Measurements from ENCODE around the gene ZBTB21. TPM values are rescaled to one million over a fixed set of nuclear protein-coding genes. Genes with fewer than 3 reads are reported as not detected.
"Not testable (repeated sequence)": the region's sequence is repeated elsewhere in the genome, so short reads cannot be mapped to it uniquely, and the experiment has no call there.

ZBTB21 gene
- total RNA-seq, 2 donors from 2014 or later: 17.3 to 23.1 TPM

DNA sequence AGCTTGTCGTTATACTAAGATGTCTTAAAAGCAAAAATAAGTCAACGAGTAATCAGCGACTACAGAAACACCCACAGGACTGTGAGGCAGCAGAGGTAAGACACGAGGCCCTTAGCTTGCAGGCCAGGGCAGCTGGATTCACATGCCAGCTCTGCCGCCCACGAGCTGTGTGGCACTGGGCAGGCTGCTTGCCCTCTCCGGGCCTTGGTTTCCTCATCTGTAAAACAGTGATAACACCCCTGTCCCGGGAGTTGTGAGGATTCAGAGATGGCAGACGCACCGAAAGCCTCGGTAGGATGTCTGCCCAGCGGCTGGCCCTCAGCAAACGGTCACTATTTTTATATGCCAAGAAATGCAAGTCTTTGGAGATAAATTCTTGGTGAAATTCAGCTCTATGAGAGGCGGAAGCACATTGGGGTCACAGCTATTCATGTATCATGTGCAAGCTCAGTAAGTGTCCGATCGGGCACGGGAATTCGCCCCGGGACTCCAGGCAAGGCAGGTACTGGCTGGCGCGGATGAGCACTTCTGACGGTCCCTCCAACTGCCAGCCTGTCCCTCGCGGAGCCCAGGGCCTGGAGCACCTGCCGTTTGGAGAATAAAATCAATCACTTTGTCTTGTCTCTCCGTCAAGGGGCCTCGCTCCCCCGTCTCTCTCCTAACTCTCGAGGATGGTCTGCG is 57.5 kb downstream of the ZBTB21 start:
- H3K9me3 Mint-ChIP-seq: no peaks in the 10 kb centered on the region
- Histone ChIP-seq H3K27me3 (ENCODE audit: control insufficient read depth, insufficient read depth, low read length, poor library complexity, severe bottlenecking) (peaks cover 20% of the 10 kb centered on the region), H3K9ac (ENCODE audit: extremely low read depth, low read length, poor library complexity, severe bottlenecking) (peak overlapping the region; percentile 30), H3K9me3 (ENCODE audit: control insufficient read depth, low read length) (no peaks in the 10 kb centered on the region), H3K4me1 (ENCODE audit: control insufficient read depth, insufficient read depth, low read length) (peaks cover 17% of the 10 kb centered on the region), H3K4me3 (ENCODE audit: low read length) (peak overlapping the region; percentile 81), H3K36me3 (ENCODE audit: control insufficient read depth, insufficient read depth, low read length) (no peaks in the 10 kb centered on the region), H3K27ac (ENCODE audit: low read depth, low read length) (no peak overlapping the region)
- H3K27ac Mint-ChIP-seq: no peak overlapping the region
- peak; percentile 71 for DNase-seq
- WGBS, 2 experiments (ENCODE audit: insufficient coverage in 1 of 2, insufficient read length in 1 of 2): 48 to 52% methylated on average over 27 to 30 of the region's 30 CpGs
- peaks cover 18% of the 10 kb centered on the region for H3K27me3 Mint-ChIP-seq (ENCODE audit: insufficient read depth)
- TF ChIP-seq, protein P1, sequence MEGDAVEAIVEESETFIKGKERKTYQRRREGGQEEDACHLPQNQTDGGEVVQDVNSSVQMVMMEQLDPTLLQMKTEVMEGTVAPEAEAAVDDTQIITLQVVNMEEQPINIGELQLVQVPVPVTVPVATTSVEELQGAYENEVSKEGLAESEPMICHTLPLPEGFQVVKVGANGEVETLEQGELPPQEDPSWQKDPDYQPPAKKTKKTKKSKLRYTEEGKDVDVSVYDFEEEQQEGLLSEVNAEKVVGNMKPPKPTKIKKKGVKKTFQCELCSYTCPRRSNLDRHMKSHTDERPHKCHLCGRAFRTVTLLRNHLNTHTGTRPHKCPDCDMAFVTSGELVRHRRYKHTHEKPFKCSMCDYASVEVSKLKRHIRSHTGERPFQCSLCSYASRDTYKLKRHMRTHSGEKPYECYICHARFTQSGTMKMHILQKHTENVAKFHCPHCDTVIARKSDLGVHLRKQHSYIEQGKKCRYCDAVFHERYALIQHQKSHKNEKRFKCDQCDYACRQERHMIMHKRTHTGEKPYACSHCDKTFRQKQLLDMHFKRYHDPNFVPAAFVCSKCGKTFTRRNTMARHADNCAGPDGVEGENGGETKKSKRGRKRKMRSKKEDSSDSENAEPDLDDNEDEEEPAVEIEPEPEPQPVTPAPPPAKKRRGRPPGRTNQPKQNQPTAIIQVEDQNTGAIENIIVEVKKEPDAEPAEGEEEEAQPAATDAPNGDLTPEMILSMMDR (conservative IDR thresholded peaks at IDR 0.05): no peak
- no peaks in the 10 kb centered on the region for H3K36me3 Mint-ChIP-seq (ENCODE audit: low read depth)
- H3K4me3 Mint-ChIP-seq: peak overlapping the region; percentile 66
- peaks cover 37% of the 10 kb centered on the region for H3K4me1 Mint-ChIP-seq

DNA sequence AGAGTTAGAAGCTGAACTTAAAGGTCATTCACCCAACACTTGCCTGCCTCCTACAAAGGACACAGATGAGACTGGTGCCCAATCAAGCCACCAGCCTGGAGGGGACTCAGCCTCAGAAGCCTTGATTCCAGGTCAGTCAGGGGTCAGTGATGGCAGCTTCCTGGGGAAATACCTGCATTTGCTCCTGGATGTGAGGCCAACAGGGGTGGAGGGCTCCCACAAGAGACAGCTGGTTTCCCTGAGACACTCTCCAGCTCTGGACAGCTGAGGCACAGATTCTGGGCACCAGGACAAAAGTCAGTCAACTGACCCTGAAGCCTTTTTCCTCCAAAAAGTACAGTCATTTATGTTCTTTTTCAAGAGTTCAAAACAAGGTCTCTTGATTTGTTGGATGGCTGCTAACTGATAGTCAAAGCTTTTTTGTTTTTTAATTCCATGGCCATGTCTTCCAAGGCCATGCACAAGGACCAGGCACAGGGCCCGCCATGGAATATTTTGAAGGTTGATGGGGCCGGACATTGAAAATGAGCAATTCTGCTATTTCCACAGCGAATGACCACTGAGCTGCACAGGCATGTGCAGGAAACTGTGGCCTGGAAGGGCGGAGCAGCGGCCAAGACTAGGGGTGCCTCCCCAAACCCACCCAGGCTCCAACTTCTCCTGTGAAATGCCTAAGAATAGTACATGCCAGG is 58.1 kb downstream of the ZBTB21 start:
- no peaks in the 10 kb centered on the region for H3K36me3 ChIP-seq (ENCODE audit: control insufficient read depth, insufficient read depth, low read length)
- no peak overlapping the region for H3K27ac ChIP-seq (ENCODE audit: low read depth, low read length)
- H3K4me1 ChIP-seq (ENCODE audit: control insufficient read depth, insufficient read depth, low read length): peaks cover 17% of the 10 kb centered on the region
- H3K9me3 ChIP-seq (ENCODE audit: control insufficient read depth, low read length): no peaks in the 10 kb centered on the region
- peaks cover 20% of the 10 kb centered on the region for H3K27me3 ChIP-seq (ENCODE audit: control insufficient read depth, insufficient read depth, low read length, poor library complexity, severe bottlenecking)
- Mint-ChIP-seq H3K4me3 (peak overlapping the region; percentile 66), H3K36me3 (ENCODE audit: low read depth) (no peaks in the 10 kb centered on the region), H3K27me3 (ENCODE audit: insufficient read depth) (peaks cover 18% of the 10 kb centered on the region), H3K27ac (no peak overlapping the region), H3K9me3 (no peaks in the 10 kb centered on the region), H3K4me1 (peaks cover 39% of the 10 kb centered on the region)
- 94 to 96% methylated on average over 5 of the region's 5 CpGs for WGBS, 2 experiments (ENCODE audit: insufficient coverage in 1 of 2, insufficient read length in 1 of 2)
- no peak overlapping the region for H3K9ac ChIP-seq (ENCODE audit: extremely low read depth, low read length, poor library complexity, severe bottlenecking)
- TF ChIP-seq, protein P1 (conservative IDR thresholded peaks at IDR 0.05): no peak
- no peak for DNase-seq
- H3K4me3 ChIP-seq (ENCODE audit: low read length): peak overlapping the region; percentile 81

DNA sequence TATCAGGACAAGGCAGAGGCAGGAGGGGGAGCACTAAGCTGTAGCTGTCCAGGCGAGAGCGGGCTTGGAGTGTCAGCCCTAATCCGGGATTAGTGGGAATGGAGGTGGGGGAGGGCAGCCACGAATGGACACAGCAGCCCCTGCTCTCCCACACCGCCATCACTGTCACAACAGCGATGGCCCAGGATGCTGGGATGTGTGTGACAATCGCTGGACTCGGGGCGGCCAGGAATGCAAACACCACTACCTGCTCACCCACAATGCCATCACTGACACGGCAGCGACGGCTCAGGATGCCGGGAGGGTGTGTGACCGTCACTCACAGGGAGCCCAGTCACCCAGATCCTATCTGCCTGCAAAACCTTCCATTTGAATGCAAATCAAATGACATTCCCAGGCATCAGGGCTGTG is 59.2 kb downstream of the ZBTB21 start:
- TF ChIP-seq, protein P1 (conservative IDR thresholded peaks at IDR 0.05): no peak
- Histone ChIP-seq H3K9ac (ENCODE audit: extremely low read depth, low read length, poor library complexity, severe bottlenecking) (no peak overlapping the region), H3K4me1 (ENCODE audit: control insufficient read depth, insufficient read depth, low read length) (peaks cover 17% of the 10 kb centered on the region), H3K36me3 (ENCODE audit: control insufficient read depth, insufficient read depth, low read length) (no peaks in the 10 kb centered on the region), H3K27me3 (ENCODE audit: control insufficient read depth, insufficient read depth, low read length, poor library complexity, severe bottlenecking) (peaks cover 20% of the 10 kb centered on the region), H3K9me3 (ENCODE audit: control insufficient read depth, low read length) (no peaks in the 10 kb centered on the region), H3K4me3 (ENCODE audit: low read length) (no peak overlapping the region), H3K27ac (ENCODE audit: low read depth, low read length) (no peak overlapping the region)
- H3K4me3 Mint-ChIP-seq: peak overlapping the region; percentile 66
- H3K36me3 Mint-ChIP-seq (ENCODE audit: low read depth): no peaks in the 10 kb centered on the region
- H3K27me3 Mint-ChIP-seq (ENCODE audit: insufficient read depth): peaks cover 18% of the 10 kb centered on the region
- H3K9me3 Mint-ChIP-seq: no peaks in the 10 kb centered on the region
- DNase-seq: peak; percentile 75
- peaks cover 39% of the 10 kb centered on the region for H3K4me1 Mint-ChIP-seq
- no peak overlapping the region for H3K27ac Mint-ChIP-seq
- 21 to 24% methylated on average over 2 to 14 of the region's 14 CpGs for WGBS, 2 experiments (ENCODE audit: insufficient coverage in 1 of 2, insufficient read length in 1 of 2)

DNA sequence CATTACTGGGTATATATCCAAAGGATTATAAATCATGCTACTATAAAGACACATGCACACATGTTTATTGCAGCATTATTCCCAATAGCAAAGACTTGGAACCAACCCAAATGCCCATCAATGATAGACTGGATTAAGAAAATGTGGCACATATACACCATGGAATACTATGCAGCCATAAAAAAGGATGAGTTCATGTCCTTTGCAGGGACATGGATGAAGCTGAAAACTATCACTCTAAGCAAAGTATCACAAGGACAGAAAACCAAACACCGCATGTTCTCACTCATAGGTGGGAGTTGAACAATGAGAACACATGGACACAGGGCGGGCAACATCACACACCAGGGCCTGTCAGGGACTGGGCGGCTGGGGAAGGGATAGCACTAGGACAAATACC is 60.5 kb downstream of the ZBTB21 start:
- not testable (repeated sequence) for H3K27ac ChIP-seq (ENCODE audit: low read depth, low read length); H3K9ac ChIP-seq (ENCODE audit: extremely low read depth, low read length, poor library complexity, severe bottlenecking); H3K4me3 ChIP-seq (ENCODE audit: low read length); H3K27ac Mint-ChIP-seq; H3K4me3 Mint-ChIP-seq; H3K36me3 ChIP-seq (ENCODE audit: control insufficient read depth, insufficient read depth, low read length); H3K9me3 ChIP-seq (ENCODE audit: control insufficient read depth, low read length); H3K36me3 Mint-ChIP-seq (ENCODE audit: low read depth); DNase-seq; H3K9me3 Mint-ChIP-seq
- H3K4me1 ChIP-seq (ENCODE audit: control insufficient read depth, insufficient read depth, low read length): peaks cover 17% of the 10 kb centered on the region
- 91 to 100% methylated on average over 2 to 3 of the region's 3 CpGs for WGBS, 2 experiments (ENCODE audit: insufficient coverage in 1 of 2, insufficient read length in 1 of 2)
- Mint-ChIP-seq H3K27me3 (ENCODE audit: insufficient read depth) (peaks cover 18% of the 10 kb centered on the region), H3K4me1 (peaks cover 39% of the 10 kb centered on the region)
- H3K27me3 ChIP-seq (ENCODE audit: control insufficient read depth, insufficient read depth, low read length, poor library complexity, severe bottlenecking): peaks cover 20% of the 10 kb centered on the region

All from endodermal cell (in vitro differentiated cells).